ENCODE data around the gene AK8. TPM values are rescaled to one million over a fixed set of nuclear protein-coding genes. Genes with fewer than 3 reads are reported as not detected.
A peak's percentile ranks its signal among the peaks of the same experiment; 100 is the strongest.

The AK8 gene
- 0.13 TPM for total RNA-seq
- long read RNA-seq = 0 reads

GRCh38 chr9:132877824-132878694 is at the start of gene AK8:
Gene AK8 (minus strand): TSS chr9:132878284. CDS start chr9:132878255, 29 bp downstream.
- peak; percentile 83 for DNase-seq (ENCODE audit: low spot score)
- intact Hi-C loops (cut with DNase I) = loop anchor here (5.0 kb wide), 1 partner anchor 206 kb away; the partner anchor contains the start of gene GTF3C4

GRCh38 chr9:132927704-132928103 is 49.6 kb upstream of the AK8 start:
- intact Hi-C loops (cut with DNase I) = no loop called here
- DNase-seq (ENCODE audit: low spot score) = no peak

GRCh38 chr9:132923346-132923902 is 45.3 kb upstream of the AK8 start:
- intact Hi-C loops (cut with DNase I) = no loop called here
- DNase-seq (ENCODE audit: low spot score) = no peak

- DNase-seq (ENCODE audit: low spot score) = no peak
- intact Hi-C loops (cut with DNase I) = no loop called here
Observed at GRCh38 chr9:132919614-132920268, 41.7 kb upstream of the AK8 start.

- no peak for DNase-seq (ENCODE audit: low spot score)
- intact Hi-C loops (cut with DNase I) = no loop called here
Observed at GRCh38 chr9:132914924-132915323, 36.8 kb upstream of the AK8 start.

- no peak for DNase-seq (ENCODE audit: low spot score)
- intact Hi-C loops (cut with DNase I) = no loop called here
Observed at GRCh38 chr9:132912131-132912530, 34.0 kb upstream of the AK8 start.

- no peak for DNase-seq (ENCODE audit: low spot score)
- intact Hi-C loops (cut with DNase I) = no loop called here
Observed at GRCh38 chr9:132910376-132910775, 32.3 kb upstream of the AK8 start.

- no peak for DNase-seq (ENCODE audit: low spot score)
- intact Hi-C loops (cut with DNase I) = loop anchor here (10.0 kb wide), 1 partner anchor 65 kb away; the partner anchor contains the start of gene GFI1B
Observed at GRCh38 chr9:132909311-132909710, 31.2 kb upstream of the AK8 start.

GRCh38 chr9:132908635-132909034 is 30.6 kb upstream of the AK8 start:
- intact Hi-C loops (cut with DNase I) = loop anchor here (10.0 kb wide), 1 partner anchor 66 kb away; the partner anchor contains the start of gene GFI1B
- DNase-seq (ENCODE audit: low spot score) = no peak

- intact Hi-C loops (cut with DNase I) = loop anchor here (10.0 kb wide), 1 partner anchor 69 kb away; the partner anchor contains the start of gene GFI1B
- DNase-seq (ENCODE audit: low spot score) = no peak
Observed at GRCh38 chr9:132905726-132906125, 27.6 kb upstream of the AK8 start.

GRCh38 chr9:132903574-132904492 is 25.7 kb upstream of the AK8 start:
- DNase-seq (ENCODE audit: low spot score) = no peak
- intact Hi-C loops (cut with DNase I) = loop anchor here (10.0 kb wide), 1 partner anchor 71 kb away; the partner anchor contains the start of gene GFI1B

- intact Hi-C loops (cut with DNase I) = loop anchor here (10.0 kb wide), 1 partner anchor 73 kb away; the partner anchor contains the start of gene GFI1B
- DNase-seq (ENCODE audit: low spot score) = no peak
Observed at GRCh38 chr9:132901858-132902831, 24.1 kb upstream of the AK8 start.

GRCh38 chr9:132898051-132898450 is 20.0 kb upstream of the AK8 start:
- intact Hi-C loops (cut with DNase I) = no loop called here
- no peak for DNase-seq (ENCODE audit: low spot score)

GRCh38 chr9:132896906-132897305 is 18.8 kb upstream of the AK8 start:
- intact Hi-C loops (cut with DNase I) = no loop called here
- DNase-seq (ENCODE audit: low spot score) = no peak

- intact Hi-C loops (cut with DNase I) = no loop called here
- DNase-seq (ENCODE audit: low spot score) = no peak
Observed at GRCh38 chr9:132896264-132896663, 18.2 kb upstream of the AK8 start.

GRCh38 chr9:132894862-132895835 is 17.1 kb upstream of the AK8 start:
- intact Hi-C loops (cut with DNase I) = no loop called here
- DNase-seq (ENCODE audit: low spot score) = no peak

- no peak for DNase-seq (ENCODE audit: low spot score)
- intact Hi-C loops (cut with DNase I) = no loop called here
Observed at GRCh38 chr9:132894346-132894745, 16.3 kb upstream of the AK8 start.

Data from cardiac septum (tissue), 1 donor.